D721Med (cell line): Measurements from ENCODE around the gene LKAAEAR1.

Source experiments
- DNase-seq: peaks from one replicate; pipeline ENCODE4 v3.0.0; 2011; ENCODE audit warnings: low spot score; ENCODE audit not compliant: insufficient read length
- FAIRE-seq: peaks from 2 replicates; lab custom pipeline; 2011; peaks lifted over from hg19 to GRCh38; lab: Jason Lieb, UNC
- TF ChIP-seq, protein P1 (sequence below): IDR thresholded peaks from 2 replicates; pipeline ENCODE4 v1.5.1; 2012; ENCODE audit warnings: mild to moderate bottlenecking, control low read depth; ENCODE audit not compliant: insufficient read depth; ENCODE audit errors: missing control alignments

Gene LKAAEAR1

DNA sequence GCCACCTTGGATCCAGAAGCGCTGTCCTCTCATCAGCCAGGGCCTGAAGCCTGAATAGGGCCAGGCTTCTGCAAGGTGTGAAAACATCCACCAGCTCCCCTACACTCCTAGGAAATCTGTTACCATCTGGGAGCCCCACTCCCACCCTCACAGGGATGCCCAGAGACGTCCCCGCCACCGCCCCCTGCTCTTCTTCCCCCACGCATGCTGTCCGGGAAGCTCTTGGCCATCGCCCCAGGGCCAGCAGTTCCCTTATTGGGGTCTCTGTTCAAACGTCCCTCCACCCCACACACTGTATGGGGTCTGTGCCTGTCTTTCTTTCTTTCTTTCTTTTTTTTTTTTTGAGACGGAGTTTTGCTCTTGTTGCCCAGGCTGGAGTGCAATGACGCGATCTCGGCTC, 8.6 kb downstream of the LKAAEAR1 start:
- FAIRE-seq (no peak), DNase-seq (no peak)
- TF ChIP-seq, protein P1, sequence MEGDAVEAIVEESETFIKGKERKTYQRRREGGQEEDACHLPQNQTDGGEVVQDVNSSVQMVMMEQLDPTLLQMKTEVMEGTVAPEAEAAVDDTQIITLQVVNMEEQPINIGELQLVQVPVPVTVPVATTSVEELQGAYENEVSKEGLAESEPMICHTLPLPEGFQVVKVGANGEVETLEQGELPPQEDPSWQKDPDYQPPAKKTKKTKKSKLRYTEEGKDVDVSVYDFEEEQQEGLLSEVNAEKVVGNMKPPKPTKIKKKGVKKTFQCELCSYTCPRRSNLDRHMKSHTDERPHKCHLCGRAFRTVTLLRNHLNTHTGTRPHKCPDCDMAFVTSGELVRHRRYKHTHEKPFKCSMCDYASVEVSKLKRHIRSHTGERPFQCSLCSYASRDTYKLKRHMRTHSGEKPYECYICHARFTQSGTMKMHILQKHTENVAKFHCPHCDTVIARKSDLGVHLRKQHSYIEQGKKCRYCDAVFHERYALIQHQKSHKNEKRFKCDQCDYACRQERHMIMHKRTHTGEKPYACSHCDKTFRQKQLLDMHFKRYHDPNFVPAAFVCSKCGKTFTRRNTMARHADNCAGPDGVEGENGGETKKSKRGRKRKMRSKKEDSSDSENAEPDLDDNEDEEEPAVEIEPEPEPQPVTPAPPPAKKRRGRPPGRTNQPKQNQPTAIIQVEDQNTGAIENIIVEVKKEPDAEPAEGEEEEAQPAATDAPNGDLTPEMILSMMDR: no peak

- FAIRE-seq (no peak), DNase-seq (no peak)
- TF ChIP-seq, protein P1: no peak
Measured at GRCh38 chr20:64074963-64075362, 9.2 kb downstream of the LKAAEAR1 start.

GRCh38 chr20:64074184-64074789, 9.9 kb downstream of the LKAAEAR1 start:
- TF ChIP-seq, protein P1: no peak
- FAIRE-seq: no peak
- no peak for DNase-seq

DNA sequence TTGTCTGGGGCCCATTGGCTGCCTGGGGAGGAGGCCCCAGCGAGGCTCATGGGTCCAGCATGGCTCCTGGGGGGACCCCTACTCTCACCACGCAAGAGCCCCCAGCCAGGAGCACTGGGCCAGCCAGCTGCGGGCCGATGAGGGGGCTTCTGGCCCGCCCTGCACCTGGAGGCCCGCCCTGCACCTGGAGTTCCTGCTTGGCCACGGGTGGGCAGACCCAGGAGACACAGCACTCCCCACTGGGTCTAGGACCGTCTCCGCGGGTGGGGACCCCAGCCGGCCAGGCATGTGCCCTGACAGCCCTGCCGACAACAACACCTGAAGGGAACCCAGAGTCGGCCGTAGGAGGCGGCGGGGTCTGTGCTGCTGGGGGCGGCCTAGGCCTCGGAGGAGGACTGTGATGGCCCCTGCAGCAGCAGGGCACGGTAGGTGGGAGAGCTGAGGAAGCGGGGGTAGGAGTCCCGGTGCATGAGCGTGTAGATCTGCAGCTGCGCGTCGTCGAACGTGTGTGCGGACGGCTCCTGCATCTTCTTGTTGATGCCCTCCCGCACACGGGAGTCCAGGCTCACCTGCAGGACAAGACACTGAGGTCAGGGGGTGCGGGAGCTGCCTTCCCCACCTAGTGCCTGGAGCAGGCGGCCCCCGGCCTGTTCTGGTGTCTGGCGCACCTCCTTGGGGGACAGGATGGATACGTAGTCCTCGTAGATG, 10.6 kb downstream of the LKAAEAR1 start:
- FAIRE-seq (no peak), DNase-seq (no peak)
- TF ChIP-seq, protein P1: no peak

DNA sequence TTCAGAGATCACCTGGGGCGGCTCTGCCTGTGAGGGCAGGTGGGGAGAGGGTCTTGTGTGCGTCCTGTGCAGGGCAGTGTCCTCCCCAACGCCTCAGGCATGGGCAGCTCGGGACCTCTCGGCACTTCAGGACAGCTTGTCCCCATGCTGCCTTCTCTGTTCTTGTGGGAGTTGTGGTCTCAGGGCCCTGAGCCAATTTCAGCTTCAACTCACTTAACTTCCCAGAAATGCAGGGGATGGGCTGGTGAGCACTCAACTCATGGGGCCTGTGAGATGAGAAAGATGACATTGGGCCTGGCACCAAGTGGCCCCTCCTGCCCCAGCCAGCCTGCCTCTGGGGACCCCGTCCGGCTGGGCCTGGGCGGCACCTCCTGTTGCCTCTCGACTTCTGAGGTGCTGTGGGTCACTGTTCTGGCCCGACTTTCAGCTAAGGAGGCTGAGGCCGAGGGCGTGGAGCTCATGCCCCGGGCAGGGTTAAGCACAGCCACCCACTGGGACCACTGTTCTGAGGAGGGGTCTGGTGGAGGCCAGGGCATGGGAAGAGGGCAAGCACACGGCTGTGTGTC, 11.6 kb downstream of the LKAAEAR1 start:
- TF ChIP-seq, protein P1: no peak
- DNase-seq (no peak), FAIRE-seq (no peak)

DNA sequence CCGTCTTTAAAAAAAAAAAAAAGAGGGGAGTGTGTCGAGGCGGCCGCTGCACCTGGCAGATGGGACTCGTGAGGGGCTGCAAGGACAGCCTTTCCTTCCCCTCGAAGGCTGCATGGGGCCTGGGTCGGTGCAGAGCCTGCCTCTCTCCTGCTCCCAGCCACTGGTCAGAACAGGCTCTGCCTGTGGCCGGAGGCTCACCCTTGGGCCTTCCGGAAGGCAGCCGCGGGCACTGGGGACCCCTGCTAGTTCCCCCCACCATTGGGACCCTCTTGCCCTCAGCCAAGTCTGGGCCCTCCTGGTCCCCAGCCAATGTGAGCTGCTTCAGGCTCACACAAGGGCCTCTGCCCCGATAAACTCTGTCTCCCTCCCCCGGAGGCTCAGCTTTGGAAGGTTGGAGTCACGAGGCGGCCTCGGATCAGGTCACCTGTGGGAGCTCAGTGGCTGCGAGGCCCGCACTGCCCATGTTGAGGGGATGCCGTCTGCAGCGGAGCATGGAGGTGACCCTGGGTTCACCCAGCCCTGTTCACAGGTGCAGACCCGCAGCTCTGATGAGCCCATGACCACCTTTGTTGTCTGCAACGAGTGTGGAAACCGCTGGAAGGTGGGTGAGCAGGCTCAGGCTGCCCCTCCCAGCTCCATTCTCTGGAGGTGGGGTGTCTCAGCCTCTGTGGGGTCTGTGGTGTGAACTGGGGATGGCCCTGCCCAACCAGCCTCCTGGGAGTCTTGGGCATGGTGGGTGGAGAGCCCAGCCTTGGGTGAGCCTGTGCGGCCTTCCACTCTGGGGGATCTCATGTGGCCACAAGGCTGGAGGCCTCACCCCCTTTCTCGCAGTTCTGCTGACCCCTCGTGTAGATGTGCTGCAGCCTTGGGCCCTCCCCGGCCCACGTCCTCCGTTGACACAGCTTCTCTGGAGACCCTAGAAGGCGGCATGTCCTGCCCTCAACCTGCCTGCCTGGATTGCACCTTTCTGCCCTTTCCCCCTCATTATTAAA, 12.6 kb downstream of the LKAAEAR1 start:
- TF ChIP-seq, protein P1: no peak
- FAIRE-seq (no peak), DNase-seq (no peak)
